HG02588 (cell line): ENCODE results near the gene ELOVL5.
"Not testable (repeated sequence)": the region's sequence is repeated elsewhere in the genome, so short reads cannot be mapped to it uniquely, and the experiment has no call there.

Experiments
- ATAC-seq: cut with Tn5 transposase; IDR thresholded peaks from one replicate; pipeline ENCODE4 v1.9.1; 2021; ENCODE audit warnings: mild to moderate bottlenecking, moderate library complexity; ENCODE audit not compliant: unreplicated experiment

Gene ELOVL5

DNA sequence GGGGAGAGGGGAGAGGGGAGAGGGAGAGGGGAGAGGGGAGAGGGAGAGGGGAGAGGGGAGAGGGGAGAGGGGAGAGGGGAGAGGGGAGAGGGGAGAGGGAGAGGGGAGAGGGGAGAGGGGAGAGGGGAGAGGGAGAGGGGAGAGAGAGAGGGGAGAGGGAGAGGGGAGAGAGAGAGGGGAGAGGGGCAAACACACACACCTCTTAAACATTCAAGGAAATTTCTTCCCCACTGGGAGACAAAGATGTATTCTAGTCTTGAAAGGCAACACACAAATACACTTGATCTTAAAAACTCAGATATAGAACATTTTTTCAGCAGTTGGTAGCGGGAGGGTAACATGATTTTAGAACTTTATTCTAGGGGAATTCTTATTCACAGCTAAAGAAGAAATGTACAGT, 42.5 kb downstream of the ELOVL5 start:
- ATAC-seq: not testable (repeated sequence)

DNA sequence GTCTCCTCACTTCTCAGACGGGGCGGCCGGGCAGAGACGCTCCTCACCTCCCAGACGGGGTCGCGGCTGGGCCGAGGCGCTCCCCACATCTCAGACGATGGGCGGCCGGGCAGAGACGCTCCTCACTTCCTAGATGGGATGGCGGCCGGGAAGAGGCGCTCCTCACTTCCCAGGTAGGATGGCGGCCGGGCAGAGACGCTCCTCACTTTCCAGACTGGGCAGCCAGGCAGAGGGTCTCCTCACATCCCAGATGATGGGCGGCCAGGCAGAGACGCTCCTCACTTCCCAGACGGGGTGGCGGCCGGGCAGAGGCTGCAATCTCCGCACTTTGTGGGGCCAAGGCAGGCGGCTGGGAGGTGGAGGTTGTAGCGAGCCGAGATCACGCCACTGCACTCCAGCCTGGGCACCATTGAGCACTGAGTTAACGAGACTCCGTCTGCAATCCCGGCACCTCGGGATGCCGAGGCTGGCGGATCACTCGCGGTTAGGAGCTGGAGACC, 43.2 kb downstream of the ELOVL5 start:
- ATAC-seq: not testable (repeated sequence)

DNA sequence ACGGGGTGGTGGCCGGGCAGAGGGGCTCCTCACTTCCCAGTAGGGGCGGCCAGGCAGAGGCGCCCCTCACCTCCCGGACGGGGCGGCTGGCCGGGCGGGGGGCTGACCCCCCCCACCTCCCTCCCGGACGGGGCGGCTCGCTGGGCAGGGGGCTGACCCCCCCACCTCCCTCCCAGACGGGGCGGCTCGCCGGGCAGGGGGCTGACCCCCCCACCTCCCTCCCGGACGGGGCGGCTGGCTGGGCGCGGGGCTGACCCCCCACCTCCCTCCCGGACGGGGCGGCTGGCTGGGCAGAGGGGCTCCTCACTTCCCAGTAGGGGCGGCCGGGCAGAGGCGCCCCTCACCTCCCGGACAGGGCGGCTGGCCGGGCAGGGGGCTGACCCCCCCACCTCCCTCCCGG, 43.8 kb downstream of the ELOVL5 start:
- not testable (repeated sequence) for ATAC-seq

DNA sequence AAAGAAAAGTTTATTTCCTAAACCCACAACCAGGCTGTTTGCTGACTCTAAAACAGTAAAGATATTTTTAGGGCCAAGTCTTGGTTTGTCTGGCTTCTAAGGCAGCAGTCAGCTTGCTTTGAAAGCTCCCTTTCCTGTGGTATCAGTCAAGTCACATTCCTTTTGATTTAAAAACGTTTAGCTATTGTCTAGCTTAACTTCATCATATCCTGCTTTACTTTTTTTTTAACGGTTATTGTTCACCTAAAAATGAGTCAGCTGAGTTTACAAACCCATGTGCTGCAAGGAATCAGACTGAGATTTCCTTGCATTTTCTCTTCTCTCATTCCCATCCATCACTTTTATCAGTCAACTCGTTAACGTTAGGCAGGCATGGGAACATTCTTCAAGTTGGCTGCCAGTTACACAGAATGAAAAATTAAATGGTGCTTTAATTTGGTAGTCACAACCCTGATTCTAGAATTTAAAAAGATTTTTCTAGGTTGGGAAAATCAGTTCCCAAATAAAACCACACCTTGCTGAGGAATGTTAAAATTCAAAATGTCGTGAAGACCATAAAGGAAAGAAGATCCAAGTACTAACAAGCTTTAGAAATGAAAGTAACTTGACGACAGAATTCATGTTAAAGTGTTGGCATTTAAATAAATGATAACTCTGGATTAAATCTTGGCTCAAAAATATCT, 45.9 kb downstream of the ELOVL5 start:
- ATAC-seq: no peak

DNA sequence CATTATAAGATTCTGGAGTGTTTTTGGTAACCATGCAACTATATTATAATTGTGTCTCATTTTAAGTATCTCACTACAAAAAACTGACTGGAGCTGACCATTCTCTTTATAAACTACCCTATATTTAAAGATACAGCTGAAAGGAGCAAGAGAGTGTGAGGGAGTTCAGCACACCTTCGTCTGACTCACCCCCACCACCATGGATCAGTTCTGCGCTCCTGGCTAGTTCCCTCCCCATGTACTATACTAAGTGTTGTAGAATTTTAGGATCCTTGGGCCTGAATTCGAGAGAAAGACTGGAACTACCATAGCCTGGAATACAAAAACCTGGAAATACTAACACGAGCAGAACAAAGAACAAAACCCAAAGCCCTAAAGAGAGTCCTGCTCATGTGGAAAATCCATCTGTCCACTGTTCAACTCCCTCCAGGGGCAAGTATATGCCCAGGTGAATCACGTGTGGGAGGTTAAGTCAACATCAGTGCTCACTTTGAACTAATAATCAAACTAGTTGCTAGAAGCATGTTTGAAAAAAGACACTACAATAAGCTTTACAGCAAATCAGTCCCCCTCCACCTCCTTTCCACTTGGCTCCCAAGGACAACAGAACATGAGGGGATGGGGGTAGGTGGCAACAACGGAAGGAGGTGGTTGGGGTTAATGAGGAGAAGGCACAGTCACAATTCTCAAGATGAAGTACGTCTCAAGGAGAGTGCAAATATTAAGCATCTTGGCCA, 46.8 kb downstream of the ELOVL5 start:
- no peak for ATAC-seq

DNA sequence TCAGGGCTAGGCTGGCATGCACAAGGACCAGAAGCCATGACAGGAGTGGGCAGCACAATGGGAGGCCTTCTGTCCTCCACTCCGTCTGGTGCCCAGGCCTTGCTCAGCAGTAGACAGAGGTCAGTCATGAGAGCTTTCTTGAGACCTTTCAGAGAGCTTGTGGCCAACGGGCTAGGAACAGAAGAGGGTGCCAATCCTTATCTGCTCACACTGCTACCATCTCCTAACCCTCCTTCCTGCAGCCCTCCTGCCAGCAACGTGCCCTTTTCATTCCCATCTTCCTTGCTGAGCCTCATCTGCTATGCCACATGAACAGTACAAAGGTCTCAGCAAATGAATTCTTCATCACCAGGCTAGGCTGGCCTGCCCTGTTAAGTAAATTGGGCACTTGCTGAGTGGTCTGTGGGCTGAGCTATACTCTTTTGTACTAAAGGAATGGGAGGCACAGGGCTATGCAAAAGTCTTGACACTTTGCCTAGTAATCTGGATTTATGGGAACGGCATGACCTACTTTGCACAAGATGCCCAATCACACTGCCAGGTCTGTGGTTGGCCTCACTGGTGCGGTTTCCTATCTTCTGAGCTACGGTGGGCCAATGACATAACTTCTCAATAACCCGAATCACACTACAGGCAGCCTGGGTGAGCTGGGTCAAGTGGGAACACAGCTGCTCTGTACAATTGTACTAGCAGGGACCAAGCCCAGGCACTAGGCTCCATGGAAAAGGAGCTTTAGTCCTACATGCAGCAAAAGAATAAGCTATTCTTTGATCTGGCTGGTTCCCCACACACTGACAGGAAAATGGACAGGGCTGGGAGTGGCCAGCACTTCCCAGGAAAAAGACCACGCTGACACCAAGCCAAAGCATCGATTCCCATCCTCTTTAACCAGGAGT, 47.8 kb downstream of the ELOVL5 start:
- ATAC-seq: no peak

DNA sequence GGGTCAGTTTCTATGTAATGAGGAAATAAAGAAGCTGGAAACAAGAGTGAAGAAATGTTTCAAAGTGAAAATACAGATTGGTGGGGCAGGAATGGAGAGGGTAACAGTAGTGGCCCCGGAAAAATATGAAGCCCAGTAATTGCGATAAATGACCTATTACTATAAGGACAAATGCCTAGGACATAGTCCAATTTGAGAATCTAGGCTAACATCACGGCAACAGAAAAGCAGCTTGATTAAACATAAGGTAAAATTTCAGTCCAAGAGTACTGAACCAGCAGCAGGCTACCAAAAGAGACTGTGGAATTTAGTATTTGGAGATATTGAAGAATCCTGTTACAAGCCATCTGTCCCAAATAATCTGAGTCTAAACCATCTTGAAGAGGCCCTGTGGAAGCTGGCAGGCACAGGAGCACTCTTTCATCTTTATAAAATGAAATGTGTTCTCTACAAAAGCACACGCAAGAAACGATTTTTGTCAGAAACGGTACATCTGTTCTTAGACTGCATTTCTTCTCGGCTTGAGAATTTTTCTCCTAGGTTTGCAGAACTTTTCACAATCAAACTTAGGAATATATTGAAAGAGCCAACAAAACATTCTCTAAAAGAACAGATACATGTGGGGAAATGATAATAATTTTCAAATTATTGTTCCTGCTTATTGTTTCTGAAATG, 49.3 kb downstream of the ELOVL5 start:
- ATAC-seq: no peak

DNA sequence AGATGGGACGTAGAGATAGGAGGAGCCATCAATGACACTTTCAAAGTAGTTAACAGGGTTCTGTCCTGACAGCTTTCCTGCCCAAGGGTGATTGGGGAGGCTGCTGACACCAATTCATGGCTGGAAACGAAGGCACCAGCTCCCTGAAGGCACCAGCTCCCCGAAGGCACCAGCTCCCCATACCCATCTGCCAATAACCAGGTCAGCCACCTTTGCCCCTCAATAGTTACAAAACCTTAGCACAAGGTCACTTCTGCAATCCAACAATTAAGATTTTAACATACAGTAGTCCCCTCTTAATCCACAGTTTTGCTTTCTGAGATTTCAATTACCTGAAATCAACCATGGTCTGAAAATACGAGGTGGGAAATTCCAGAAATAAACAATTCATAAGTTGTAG, 51.7 kb downstream of the ELOVL5 start:
- ATAC-seq: no peak

DNA sequence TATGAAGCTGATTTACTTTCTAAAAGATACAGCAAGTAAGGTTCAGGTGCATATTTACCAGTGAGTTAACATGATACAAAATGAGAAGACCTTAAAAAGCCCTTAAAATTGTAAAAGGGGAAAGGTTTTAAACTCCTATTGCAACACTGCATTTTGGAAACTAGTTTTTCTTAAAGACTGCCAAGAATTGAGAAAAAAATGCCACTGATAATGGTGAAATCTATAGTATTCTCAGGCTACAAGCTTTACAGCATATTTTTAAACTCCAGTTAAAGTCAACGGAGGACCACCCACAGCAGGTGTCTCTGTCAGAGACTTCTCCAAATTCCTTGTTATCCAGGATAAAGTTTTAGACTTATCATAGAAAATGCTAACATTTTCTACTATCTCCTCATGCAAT, 53.6 kb downstream of the ELOVL5 start:
- no peak for ATAC-seq

DNA sequence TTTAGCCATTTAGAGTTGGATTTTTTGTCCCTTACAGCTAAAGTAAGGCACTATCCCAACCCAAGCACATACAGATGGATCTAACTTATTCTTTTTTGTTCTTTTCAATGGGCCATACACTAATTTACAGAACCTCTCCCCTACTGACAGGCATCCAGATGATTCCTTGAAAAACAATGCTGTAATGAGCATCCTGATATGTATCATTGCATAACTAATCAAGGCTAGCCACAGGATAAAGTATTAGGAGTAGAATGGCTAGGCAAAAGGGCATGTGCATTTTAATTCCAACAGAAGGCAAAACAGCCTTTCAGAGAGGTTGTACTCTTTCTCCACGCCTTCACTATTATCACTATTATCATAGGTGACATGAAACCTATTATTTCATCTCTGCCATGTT, 54.1 kb downstream of the ELOVL5 start:
- ATAC-seq: no peak

DNA sequence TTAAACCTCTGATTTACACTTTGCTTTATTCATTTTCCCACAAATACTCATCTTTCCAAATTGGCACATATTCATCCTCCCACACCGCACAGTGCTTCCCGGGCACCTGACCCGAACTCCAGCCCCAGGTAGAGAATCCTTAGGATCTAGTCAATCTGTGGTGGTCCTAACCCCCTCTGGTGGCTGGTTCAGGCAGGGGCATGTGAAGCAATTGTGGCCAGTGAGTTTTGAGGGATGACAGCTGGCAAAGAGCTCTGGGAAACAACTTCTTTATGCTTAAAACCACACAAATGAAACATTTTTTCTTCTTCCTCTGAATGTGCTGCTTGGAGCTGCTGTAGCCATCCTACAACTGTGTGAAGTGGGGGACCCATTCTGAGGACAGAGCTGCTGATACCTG, 54.7 kb downstream of the ELOVL5 start:
- no peak for ATAC-seq

DNA sequence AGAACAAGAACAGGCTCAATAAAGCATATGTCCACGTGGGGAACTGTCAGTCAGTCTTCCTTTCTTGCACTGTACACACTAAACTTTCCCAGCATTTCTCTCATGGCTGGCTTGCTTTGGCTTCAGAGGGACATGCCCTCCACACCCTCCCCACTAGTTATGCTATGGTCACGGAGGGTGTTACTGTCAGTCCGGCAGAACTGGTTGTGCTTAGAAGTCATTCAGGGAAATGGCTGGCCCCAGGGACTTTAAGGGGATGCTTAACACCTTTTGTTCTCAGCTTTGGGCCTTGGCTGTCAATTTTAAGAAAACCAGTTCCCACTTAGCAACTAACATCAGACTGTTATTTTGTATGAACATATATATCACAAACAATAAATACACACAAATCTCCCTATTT, 55.1 kb downstream of the ELOVL5 start:
- ATAC-seq: no peak

DNA sequence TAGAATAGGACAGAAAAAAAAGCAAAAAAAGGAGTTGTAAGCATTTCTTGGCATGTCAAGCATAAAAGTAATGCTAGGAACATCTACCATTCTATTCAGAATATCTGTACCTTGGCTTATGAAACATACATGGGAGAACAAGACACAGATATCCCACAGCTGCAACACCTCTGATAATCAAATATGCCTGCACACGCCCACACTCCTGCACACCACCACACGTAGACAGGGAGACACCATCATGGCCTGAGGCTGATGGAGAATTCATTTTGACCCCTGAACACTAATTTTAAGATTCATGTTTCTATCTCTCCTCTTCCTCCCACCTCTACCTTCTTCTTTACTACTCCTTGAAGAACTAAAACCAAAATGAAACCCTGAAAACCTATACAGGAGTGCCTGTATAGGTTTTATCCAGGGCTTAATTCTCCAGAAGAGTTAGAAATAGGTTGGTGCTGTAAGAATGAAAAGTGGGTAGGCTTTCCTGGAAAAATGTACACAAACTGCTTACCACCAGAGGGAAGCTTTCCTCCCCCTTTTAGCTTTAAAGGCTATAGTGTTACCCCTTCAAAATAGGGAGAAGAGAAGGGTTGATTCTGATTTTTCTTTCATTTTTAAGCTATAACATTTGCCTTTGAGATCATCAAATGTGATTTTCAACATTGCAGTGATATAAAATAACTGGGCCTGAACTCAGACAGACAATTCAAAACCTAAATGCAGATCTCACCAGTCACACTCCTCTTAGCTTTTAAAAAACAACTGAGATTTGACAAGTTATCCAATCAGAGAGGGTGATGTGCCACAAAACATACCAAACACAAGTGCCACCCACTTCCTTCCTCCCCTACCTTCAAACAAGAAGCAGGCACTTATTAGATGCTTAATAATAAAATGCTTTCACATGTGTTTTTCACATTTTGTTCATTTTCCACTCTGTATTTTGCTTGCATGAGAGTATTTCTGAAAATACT, 57.9 kb downstream of the ELOVL5 start:
- no peak for ATAC-seq

DNA sequence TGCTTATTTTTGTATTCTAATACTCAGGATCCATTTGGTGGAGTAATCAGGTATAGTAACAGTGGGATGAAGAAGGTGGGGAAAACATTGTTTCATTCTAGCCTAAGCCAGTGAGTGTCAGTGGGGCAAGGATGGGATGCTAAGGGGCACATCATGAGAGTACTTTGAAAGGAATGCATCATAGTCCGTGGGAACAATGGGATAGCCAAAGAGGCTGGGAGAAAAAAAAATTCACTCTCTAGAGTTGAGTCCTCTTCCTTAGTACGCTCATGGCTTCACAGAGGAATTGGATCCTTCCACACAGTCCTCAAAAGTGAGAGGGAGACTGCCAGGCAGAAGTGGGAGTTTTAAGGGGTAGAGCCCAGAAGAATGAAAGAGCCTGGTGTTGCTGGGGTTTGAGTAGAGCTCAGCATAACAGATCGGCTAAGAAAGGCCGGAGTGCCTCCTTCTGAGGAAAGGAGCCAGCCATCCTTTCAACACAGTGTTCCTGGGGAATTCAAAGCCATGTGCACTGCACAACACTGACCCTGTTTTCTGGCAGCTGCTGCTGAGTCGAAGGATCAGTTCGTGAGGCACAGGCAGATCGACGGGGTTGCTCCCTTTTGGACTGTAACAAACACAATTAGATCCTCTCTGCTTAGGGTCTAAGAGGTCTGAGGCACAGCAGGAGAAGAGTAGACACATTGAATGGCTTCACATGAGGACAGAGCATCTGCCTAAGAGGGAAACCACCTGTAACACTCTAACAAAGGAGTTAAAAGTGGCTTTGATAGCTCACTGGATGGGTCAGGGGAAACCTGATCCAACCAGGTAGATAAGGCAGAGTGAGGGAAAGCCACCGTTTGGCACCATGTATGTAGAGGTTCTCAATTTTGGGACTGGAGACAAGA, 61.2 kb downstream of the ELOVL5 start:
- ATAC-seq: no peak

DNA sequence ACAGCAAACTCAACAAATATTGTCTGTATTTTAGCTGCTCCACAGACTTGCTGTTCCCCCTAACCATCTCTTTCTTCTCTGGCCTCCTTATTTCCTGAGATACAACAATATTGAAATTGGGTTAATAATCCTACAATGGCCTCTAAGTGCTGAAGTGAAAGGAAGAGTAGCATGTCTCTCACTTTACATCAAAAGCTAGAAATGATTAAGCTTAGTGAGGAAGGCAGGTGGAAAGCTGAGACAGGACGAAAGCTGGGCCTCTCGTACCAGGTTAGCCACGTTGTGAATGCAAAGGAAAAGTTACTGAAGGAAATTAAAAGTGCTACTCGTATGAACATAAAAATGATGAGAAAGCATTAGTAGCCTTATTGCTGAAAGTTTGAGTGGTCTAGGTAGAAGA, 63.8 kb downstream of the ELOVL5 start:
- peak; percentile 74 for ATAC-seq

DNA sequence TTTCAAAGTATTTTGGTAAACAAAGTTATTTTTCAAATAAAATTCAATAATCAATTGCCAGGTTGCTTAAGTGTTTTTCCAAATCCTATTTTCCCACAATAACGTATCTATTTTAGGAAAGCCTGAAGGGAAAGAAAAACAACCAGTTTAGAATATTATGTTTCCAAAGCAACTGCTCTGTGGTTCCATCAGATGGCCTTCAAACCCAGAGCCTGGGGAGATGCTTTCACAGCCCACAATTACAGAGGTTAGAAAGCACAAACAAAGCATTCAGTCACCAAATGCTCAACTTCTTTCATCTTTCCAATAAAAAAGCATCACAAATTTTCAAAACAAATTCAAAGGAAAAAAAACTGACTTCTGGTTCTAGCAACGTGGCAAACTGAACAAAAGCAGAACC, 66.0 kb downstream of the ELOVL5 start:
- no peak for ATAC-seq

DNA sequence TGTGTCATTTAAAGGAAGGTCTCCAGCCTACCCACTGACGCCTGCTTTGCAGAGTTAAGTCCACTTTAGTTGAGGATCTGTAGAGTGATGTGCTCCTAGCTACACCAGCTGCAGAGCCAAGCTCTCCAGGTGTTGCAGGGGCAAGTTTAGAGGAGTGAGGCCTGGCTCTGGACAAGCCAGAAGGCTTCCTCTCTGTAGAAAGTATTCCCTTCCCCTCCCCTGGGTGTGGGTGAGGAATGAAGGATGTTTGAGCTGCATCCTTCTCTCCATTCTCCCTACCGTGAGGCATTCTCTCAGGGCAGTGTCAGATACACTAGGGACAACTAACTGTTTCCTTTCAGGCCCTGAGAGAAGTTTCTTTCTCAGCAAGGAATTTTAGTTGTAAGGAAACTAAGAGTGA, 66.5 kb downstream of the ELOVL5 start:
- ATAC-seq: no peak

DNA sequence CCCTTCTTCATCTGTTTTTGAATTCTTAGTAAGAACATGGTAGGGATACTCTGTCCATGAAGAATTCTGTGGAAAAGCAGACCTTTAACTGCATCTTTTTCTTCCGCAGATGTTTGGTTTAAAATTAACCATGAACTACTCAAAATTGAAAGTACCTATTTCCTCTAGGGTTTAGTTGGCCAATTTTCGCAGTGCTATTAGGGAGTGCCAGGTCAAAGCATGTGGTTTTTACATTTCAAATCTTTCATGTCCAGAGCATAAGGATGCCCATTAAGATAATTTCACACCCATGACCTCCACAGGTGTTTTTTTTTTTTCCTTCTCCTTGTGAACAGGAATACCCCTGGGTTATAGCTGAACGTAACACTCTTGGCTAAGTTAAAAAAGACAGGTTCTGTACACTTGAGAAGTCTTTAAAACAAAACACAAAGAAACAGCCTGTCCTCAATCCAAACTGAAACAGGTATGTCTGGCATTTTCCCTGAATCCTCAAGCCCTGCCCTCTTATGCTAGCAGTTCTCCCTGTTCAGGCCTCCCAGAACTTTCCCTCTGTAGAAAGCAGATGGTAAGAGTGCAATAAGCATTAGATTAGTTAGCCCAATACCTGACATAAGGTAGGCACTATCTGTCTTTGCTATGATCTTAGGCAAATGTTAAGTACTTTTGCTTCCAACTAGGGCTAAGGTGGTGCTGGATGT, 67.1 kb downstream of the ELOVL5 start:
- ATAC-seq: peak; percentile 68
